Measurements from ENCODE around the gene LBP. TPM values are rescaled to one million over a fixed set of nuclear protein-coding genes. Genes with fewer than 3 reads are reported as not detected.

Gene LBP
- polyA plus RNA-seq, 1 of the 3 experiments (the other 2 are of a cell fraction): 0.03 TPM

DNA sequence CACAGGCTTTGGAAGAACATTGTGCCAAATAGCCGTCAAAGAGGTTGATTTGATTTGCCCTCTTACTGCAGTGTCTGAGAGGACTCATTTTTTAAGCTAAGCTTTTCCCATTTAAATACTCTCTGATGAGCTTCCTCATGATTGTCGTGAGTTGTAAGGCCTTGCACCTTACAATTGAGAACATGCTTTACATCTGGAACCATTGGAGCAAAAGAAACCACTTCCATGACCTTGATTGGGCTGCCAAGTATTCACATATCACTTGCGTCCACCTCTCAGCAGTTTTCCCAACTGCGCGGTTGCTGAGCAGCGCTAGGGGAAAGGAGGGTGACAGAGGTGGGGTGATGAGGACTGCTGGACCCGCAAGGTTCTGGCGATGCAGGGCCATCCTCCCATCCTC is 12.3 kb upstream of the LBP start:
- peaks cover 4% of the 10 kb centered on the region; the same call in 1 of the 2 replicates for H3K27me3 ChIP-seq (ENCODE audit: insufficient read depth)
- no peaks in the 10 kb centered on the region for H3K79me2 ChIP-seq (ENCODE audit: insufficient read depth)
- 63% methylated on average over 5 of the region's 8 CpGs for WGBS (ENCODE audit: low lambda C conversion rate)
- H3K4me1 ChIP-seq (ENCODE audit: control insufficient read depth in 1 of 2, insufficient read depth in 2 of 2, low read depth in 1 of 2, low read length in 1 of 2): no peaks in the 10 kb centered on the region
- CTCF ChIA-PET: no interaction called here
- H3F3A ChIP-seq (replicated peaks; ENCODE audit: insufficient read depth): no peaks in the 10 kb centered on the region
- no peaks in the 10 kb centered on the region for H3K9me2 ChIP-seq
- H3K27ac ChIP-seq (ENCODE audit: low read depth in 2 of 2, low read length in 1 of 2): no peak overlapping the region
- H3K4me2 ChIP-seq: no peak overlapping the region
- no peaks in the 10 kb centered on the region for H4K20me1 ChIP-seq (ENCODE audit: insufficient read depth)
- no peaks in the 10 kb centered on the region for H3K9me3 ChIP-seq
- TF ChIP-seq FOXJ3 (CRISPR knock-in tag; IDR thresholded peaks at IDR 0.05) (no peak), RCOR1 (IDR thresholded peaks at IDR 0.05; ENCODE audit: low read length) (no peak), MXI1 (IDR thresholded peaks at IDR 0.05; ENCODE audit: low read depth, low read length) (no peak), SMC3 (IDR thresholded peaks at IDR 0.05; ENCODE audit: low read depth, low read length) (no peak), CHD2 (IDR thresholded peaks at IDR 0.05; ENCODE audit: low read length, partially characterized antibody) (no peak), FOXM1 (IDR thresholded peaks at IDR 0.05; ENCODE audit: low read depth) (no peak), FOSL2 (IDR thresholded peaks at IDR 0.05; ENCODE audit: borderline replicate concordance, low read depth) (no peak), ELF1 (IDR thresholded peaks at IDR 0.05) (no peak)
- H2AFZ ChIP-seq (ENCODE audit: low read depth): no peak overlapping the region
- no peak for DNase-seq
- no peak overlapping the region for H3K9ac ChIP-seq
- POLR2A ChIA-PET: no interaction called here
- H3K36me3 ChIP-seq (replicated peaks in 1 of 2; ENCODE audit: control insufficient read depth in 1 of 2, insufficient read depth in 2 of 2, low read length in 1 of 2): no peaks in the 10 kb centered on the region
- no peak overlapping the region for H3K4me3 ChIP-seq (ENCODE audit: low read depth in 2 of 2, low read length in 1 of 2)

DNA sequence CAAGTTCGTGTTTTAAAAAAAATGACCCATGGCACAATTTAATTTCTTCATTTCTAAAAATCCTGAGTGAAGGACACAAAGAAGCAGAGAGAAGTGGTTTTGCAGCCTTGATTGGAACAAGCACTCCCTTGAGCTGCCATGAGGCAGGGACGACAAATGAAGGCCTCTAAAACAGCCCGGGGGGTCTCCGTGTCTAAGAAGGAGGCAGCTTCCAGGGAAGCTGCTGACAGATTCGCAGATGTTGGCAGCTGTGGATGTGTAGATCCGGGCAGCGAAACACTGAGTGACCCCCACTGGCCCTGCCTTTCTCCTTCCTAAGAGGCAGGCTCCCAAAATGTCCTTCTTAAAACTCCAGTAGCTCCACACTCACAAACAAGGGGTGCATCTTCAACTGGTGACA is 9.6 kb upstream of the LBP start:
- H3K36me3 ChIP-seq (replicated peaks in 1 of 2; ENCODE audit: control insufficient read depth in 1 of 2, insufficient read depth in 2 of 2, low read length in 1 of 2): no peaks in the 10 kb centered on the region
- POLR2A ChIA-PET: no interaction called here
- no peaks in the 10 kb centered on the region for H4K20me1 ChIP-seq (ENCODE audit: insufficient read depth)
- H3K9me3 ChIP-seq: no peaks in the 10 kb centered on the region
- H3K4me3 ChIP-seq (ENCODE audit: low read depth in 2 of 2, low read length in 1 of 2): no peak overlapping the region
- no peaks in the 10 kb centered on the region for H3F3A ChIP-seq (replicated peaks; ENCODE audit: insufficient read depth)
- H3K27ac ChIP-seq (ENCODE audit: low read depth in 2 of 2, low read length in 1 of 2): no peak overlapping the region
- no peak overlapping the region for H2AFZ ChIP-seq (ENCODE audit: low read depth)
- no peaks in the 10 kb centered on the region for H3K79me2 ChIP-seq (ENCODE audit: insufficient read depth)
- CTCF ChIA-PET: interaction anchor here (0.9 to 3.4 kb wide), 10 partner anchors 11 to 279 kb away, joined by 3 to 19 read pairs (median 4); partner anchors contain the start of gene BPI
- no peak overlapping the region for H3K9ac ChIP-seq
- no peak for DNase-seq
- H3K27me3 ChIP-seq (ENCODE audit: insufficient read depth): peaks cover 4% of the 10 kb centered on the region; the same call in 1 of the 2 replicates
- H3K9me2 ChIP-seq: no peaks in the 10 kb centered on the region
- TF ChIP-seq MEF2A (IDR thresholded peaks at IDR 0.05; ENCODE audit: borderline replicate concordance, low read depth): no peak
- no peak for TF ChIP-seq GABPA (IDR thresholded peaks at IDR 0.05; ENCODE audit: low read depth)
- no peak for TF ChIP-seq POLR2AphosphoS5 (IDR thresholded peaks at IDR 0.05; ENCODE audit: low read depth, low read length)
- TF ChIP-seq, protein P1, sequence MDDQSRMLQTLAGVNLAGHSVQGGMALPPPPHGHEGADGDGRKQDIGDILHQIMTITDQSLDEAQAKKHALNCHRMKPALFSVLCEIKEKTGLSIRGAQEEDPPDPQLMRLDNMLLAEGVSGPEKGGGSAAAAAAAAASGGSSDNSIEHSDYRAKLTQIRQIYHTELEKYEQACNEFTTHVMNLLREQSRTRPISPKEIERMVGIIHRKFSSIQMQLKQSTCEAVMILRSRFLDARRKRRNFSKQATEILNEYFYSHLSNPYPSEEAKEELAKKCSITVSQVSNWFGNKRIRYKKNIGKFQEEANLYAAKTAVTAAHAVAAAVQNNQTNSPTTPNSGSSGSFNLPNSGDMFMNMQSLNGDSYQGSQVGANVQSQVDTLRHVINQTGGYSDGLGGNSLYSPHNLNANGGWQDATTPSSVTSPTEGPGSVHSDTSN (IDR thresholded peaks at IDR 0.05): no peak
- TF ChIP-seq RFX5 (IDR thresholded peaks at IDR 0.05; ENCODE audit: low read length): no peak
- no peak for TF ChIP-seq JUND (IDR thresholded peaks at IDR 0.05)
- no peak for TF ChIP-seq SIN3A (IDR thresholded peaks at IDR 0.05; ENCODE audit: borderline replicate concordance, low read depth, low read length)
- no peak for TF ChIP-seq FOSL2 (IDR thresholded peaks at IDR 0.05; ENCODE audit: borderline replicate concordance, low read depth)
- no peak for TF ChIP-seq FOXM1 (IDR thresholded peaks at IDR 0.05; ENCODE audit: low read depth)
- no peak for TF ChIP-seq CHD2 (IDR thresholded peaks at IDR 0.05; ENCODE audit: low read length, partially characterized antibody)
- no peak for TF ChIP-seq EZH2phosphoT487 (IDR thresholded peaks at IDR 0.05; ENCODE audit: borderline replicate concordance, low read depth)
- no peak for TF ChIP-seq RXRA (IDR thresholded peaks at IDR 0.05; ENCODE audit: borderline replicate concordance, low read depth)
- TF ChIP-seq RCOR1 (IDR thresholded peaks at IDR 0.05; ENCODE audit: low read length): no peak
- TF ChIP-seq MXI1 (IDR thresholded peaks at IDR 0.05; ENCODE audit: low read depth, low read length): no peak
- TF ChIP-seq NRF1 (IDR thresholded peaks at IDR 0.05; ENCODE audit: low read depth, low read length): no peak
- no peak for TF ChIP-seq EP300 (IDR thresholded peaks at IDR 0.05; ENCODE audit: borderline replicate concordance in 1 of 2, low read depth in 1 of 2, low read length in 1 of 2)
- no peak for TF ChIP-seq NFIC (IDR thresholded peaks at IDR 0.05; ENCODE audit: borderline replicate concordance)
- no peak for TF ChIP-seq TEAD4 (IDR thresholded peaks at IDR 0.05; ENCODE audit: borderline replicate concordance, insufficient read depth)
- 46% methylated on average over 7 of the region's 7 CpGs for WGBS (ENCODE audit: low lambda C conversion rate)
- H3K4me1 ChIP-seq (ENCODE audit: control insufficient read depth in 1 of 2, insufficient read depth in 2 of 2, low read depth in 1 of 2, low read length in 1 of 2): no peaks in the 10 kb centered on the region
- no peak overlapping the region for H3K4me2 ChIP-seq
